Common myeloid progenitor, CD34-positive (primary cell): Measurements from ENCODE around the gene EPAS1. TPM values are rescaled to one million over a fixed set of nuclear protein-coding genes. Genes with fewer than 3 reads are reported as not detected.

Source experiments
- CTCF ChIA-PET: fragments of 350-600 bp; sonication (Branson Sonifier 250); formaldehyde crosslinking; loops from one replicate; lab custom pipeline; 2021; ENCODE audit warnings: antibody characterized with exemption; lab: Charles Lee
- POLR2A ChIA-PET: fragments of 350-600 bp; sonication (Branson Sonifier 250); formaldehyde crosslinking; loops from one replicate; lab custom pipeline; 2021; ENCODE audit warnings: antibody characterized with exemption; lab: Charles Lee
- DNase-seq, 3 donors: peaks; one replicate each; pipeline versions ENCODE4 v3.0.0 to v3.0.0-alpha.2; 2013
- H3K27ac ChIP-seq, 2 experiments: 1 replicate in 1 of 2; 2 replicates in 1 of 2; pipeline ENCODE4 v1.7.0; 2013; ENCODE audit warnings: inconsistent platforms in 2 of 2, low read length in 2 of 2, mild to moderate bottlenecking in 2 of 2, low read depth in 1 of 2, moderate library complexity in 1 of 2; ENCODE audit not compliant: severe bottlenecking in 2 of 2, insufficient read depth in 1 of 2, poor library complexity in 1 of 2
- H3K27me3 ChIP-seq, 5 experiments: replicated peaks in 2 of 5; 1 replicate in 3 of 5; 2 replicates in 2 of 5; pipeline versions ENCODE4 v1.6.1 to v1.7.0; 2013; ENCODE audit warnings: low read length in 4 of 5, mild to moderate bottlenecking in 2 of 5, moderate library complexity in 2 of 5, inconsistent platforms in 1 of 5; ENCODE audit not compliant: insufficient read depth in 5 of 5, control insufficient read depth in 4 of 5
- H3K36me3 ChIP-seq, 4 experiments: 1 replicate in 2 of 4; 2 replicates in 2 of 4; pipeline versions ENCODE4 v1.6.1 to v1.7.0; 2013; ENCODE audit warnings: low read length in 3 of 4, control low read depth in 1 of 4, mild to moderate bottlenecking in 1 of 4; ENCODE audit not compliant: control insufficient read depth in 4 of 4, insufficient read depth in 4 of 4
- H3K4me1 ChIP-seq, 4 experiments: 1 replicate in 3 of 4; 2 replicates in 1 of 4; pipeline versions ENCODE4 v1.6.1 to v1.7.1; 2013; ENCODE audit warnings: low read length in 3 of 4, mild to moderate bottlenecking in 3 of 4, control low read depth in 1 of 4, inconsistent platforms in 1 of 4, moderate library complexity in 1 of 4; ENCODE audit not compliant: control insufficient read depth in 4 of 4, insufficient read depth in 4 of 4; ENCODE audit errors: control extremely low read depth in 1 of 4
- H3K4me3 ChIP-seq, 7 experiments: 1 replicate in 4 of 7; 2 replicates in 3 of 7; pipeline versions ENCODE4 v1.5.1 to v1.7.0; 2013; ENCODE audit warnings: mild to moderate bottlenecking in 7 of 7, low read length in 6 of 7, moderate library complexity in 6 of 7, inconsistent platforms in 2 of 7, low read depth in 2 of 7, control low read depth in 1 of 7; ENCODE audit not compliant: insufficient read depth in 4 of 7, control insufficient read depth in 1 of 7; ENCODE audit errors: extremely low read depth in 1 of 7
- H3K9me3 ChIP-seq, 5 experiments: 1 replicate in 4 of 5; 2 replicates in 1 of 5; pipeline versions ENCODE4 v1.6.1 to v1.7.1; 2013; ENCODE audit warnings: low read length in 4 of 5, mild to moderate bottlenecking in 2 of 5, inconsistent platforms in 1 of 5, low read depth in 1 of 5, moderate library complexity in 1 of 5; ENCODE audit not compliant: control insufficient read depth in 4 of 5, insufficient read depth in 2 of 5; ENCODE audit errors: control extremely low read depth in 1 of 5
- WGBS: methylation state at CpG from one replicate; pipeline ENCODE4 v1.1.5; 2013; ENCODE audit not compliant: insufficient coverage; 5-methylcytosine and 5-hydroxymethylcytosine counted together
- polyA plus RNA-seq: library from polyadenylated mRNA; unstranded; fragments of 120-200 nt; gene quantifications from one replicate; pipeline ENCODE4 v1.2.1, GENCODE V29; 2013

EPAS1 gene
- polyA plus RNA-seq = 0.38 TPM

- H3K27ac ChIP-seq = no peak within 1 kb of the TSS
- POLR2A ChIA-PET = interaction anchor here (0.5 kb wide), 1 partner anchor 25 kb away, joined by 3 read pairs; no protein-coding TSS in a partner anchor
These were observed at the start of gene EPAS1 for GRCh38 chr2:46296840-46297545. TSS of gene EPAS1 (plus strand) at chr2:46297407. CDS start at chr2:46297912, 505 bp downstream.

GRCh38 chr2:46248171-46248570 is 49.0 kb upstream of the EPAS1 start:
- Histone ChIP-seq H3K4me3 (no peak overlapping the region), H3K9me3 (no peaks in the 10 kb centered on the region), H3K27me3 (no peaks in the 10 kb centered on the region), H3K4me1 (peaks cover 0 to 4% (median 1%) of the 10 kb centered on the region in 4 experiments), H3K27ac (no peak overlapping the region), H3K36me3 (no peaks in the 10 kb centered on the region)
- POLR2A ChIA-PET = no interaction called here
- no peak for DNase-seq
- CTCF ChIA-PET = interaction anchor here (1.2 kb wide), 2 partner anchors 13 to 16 kb away, joined by 3 to 4 read pairs; no protein-coding TSS in a partner anchor

More at GRCh38 chr2:46296840-46297545, at the start of gene EPAS1:
- CTCF ChIA-PET = interaction anchor here (0.6 to 1.7 kb wide), 4 partner anchors 11 to 304 kb away, joined by 3 to 4 read pairs (median 3); no protein-coding TSS in a partner anchor
- peak; percentile 67 to 86 (median 79) for DNase-seq
- WGBS = under 1% methylated on average over 55 of the region's 94 CpGs
- H3K36me3 ChIP-seq = no peaks in the 10 kb centered on the region
- peaks cover 0 to 38% (median 35%) of the 10 kb centered on the region in 4 experiments for H3K4me1 ChIP-seq
- no peaks in the 10 kb centered on the region for H3K9me3 ChIP-seq
- peaks cover 12 to 57% (median 36%) of the 10 kb centered on the region in 5 experiments for H3K27me3 ChIP-seq
- peak within 1 kb of the TSS; percentile 37 to 85 (median 66) for H3K4me3 ChIP-seq

- POLR2A ChIA-PET = interaction anchor here (0.6 kb wide), 1 partner anchor 1016 kb away, joined by 3 read pairs; no protein-coding TSS in a partner anchor
These were observed 47.6 kb upstream of the EPAS1 start for GRCh38 chr2:46249654-46250053.

GRCh38 chr2:46252891-46253659 is 44.1 kb upstream of the EPAS1 start:
- Histone ChIP-seq H3K36me3 (no peaks in the 10 kb centered on the region), H3K27ac (no peak overlapping the region), H3K4me3 (no peak overlapping the region), H3K9me3 (no peaks in the 10 kb centered on the region), H3K27me3 (no peaks in the 10 kb centered on the region), H3K4me1 (peaks cover 0 to 14% (median 6%) of the 10 kb centered on the region in 4 experiments)
- ChIA-PET CTCF (interaction anchor here (1.0 to 1.8 kb wide), 3 partner anchors 15 to 31 kb away, joined by 3 to 4 read pairs (median 3); no protein-coding TSS in a partner anchor), POLR2A (interaction anchor here (0.6 kb wide), 1 partner anchor 197 kb away, joined by 3 read pairs; no protein-coding TSS in a partner anchor)
- WGBS = 94% methylated on average over 2 of the region's 5 CpGs
- no peak for DNase-seq

More at GRCh38 chr2:46249654-46250053, 47.6 kb upstream of the EPAS1 start:
- Histone ChIP-seq H3K4me3 (no peak overlapping the region), H3K36me3 (no peaks in the 10 kb centered on the region), H3K27me3 (no peaks in the 10 kb centered on the region), H3K27ac (no peak overlapping the region), H3K4me1 (peaks cover 0 to 4% (median 1%) of the 10 kb centered on the region in 4 experiments), H3K9me3 (no peaks in the 10 kb centered on the region)
- no peak for DNase-seq
- CTCF ChIA-PET = no interaction called here

- no peak for DNase-seq
- Histone ChIP-seq H3K36me3 (no peaks in the 10 kb centered on the region), H3K4me3 (no peak overlapping the region), H3K4me1 (peaks cover 0 to 19% (median 8%) of the 10 kb centered on the region in 4 experiments), H3K27ac (no peak overlapping the region), H3K27me3 (no peaks in the 10 kb centered on the region), H3K9me3 (no peaks in the 10 kb centered on the region)
- ChIA-PET CTCF (interaction anchor here (1.5 kb wide), 1 partner anchor 29 kb away, joined by 3 read pairs; no protein-coding TSS in a partner anchor), POLR2A (no interaction called here)
- 75% methylated on average over 4 of the region's 4 CpGs for WGBS
These were observed 42.7 kb upstream of the EPAS1 start for GRCh38 chr2:46254474-46254873.

GRCh38 chr2:46256563-46257142 is 40.6 kb upstream of the EPAS1 start:
- 69% methylated on average over 5 of the region's 5 CpGs for WGBS
- no peak overlapping the region for H3K27ac ChIP-seq
- H3K27me3 ChIP-seq = no peaks in the 10 kb centered on the region
- H3K4me1 ChIP-seq = peaks cover 0 to 24% (median 11%) of the 10 kb centered on the region in 4 experiments
- no peaks in the 10 kb centered on the region for H3K9me3 ChIP-seq
- CTCF ChIA-PET = no interaction called here
- peak in 1 of 3 donors; percentile 20 for DNase-seq
- no peak overlapping the region for H3K4me3 ChIP-seq
- POLR2A ChIA-PET = no interaction called here
- H3K36me3 ChIP-seq = no peaks in the 10 kb centered on the region
